HUDEP-2 (cell line): Measurements from ENCODE around the gene GLUD2.

Source experiments
- DNase-seq, 76 experiments: peaks; one replicate each; lab custom pipeline; 2025; ENCODE audit not compliant: unreplicated experiment in 76 of 76; lab: John Stamatoyannopoulos, UW

The GLUD2 gene

GRCh38 chrX:121093011-121093410 is 45.6 kb downstream of the GLUD2 start:
- DNase-seq: no peak
